WTC11 (cell line): Measurements from ENCODE around the gene SARDH. TPM values are rescaled to one million over a fixed set of nuclear protein-coding genes. Genes with fewer than 3 reads are reported as not detected.

ENCODE experiments used
- ATAC-seq: fragments of 200-7000 bp; cut with Tn5 transposase; 2 replicates; pipeline ENCODE4 v1.10.0; 2021; ENCODE audit warnings: mild to moderate bottlenecking, moderate library complexity
- CTCF ChIA-PET: fragments of 300-600 bp; sonication (Branson Sonifier 250); formaldehyde crosslinking; loops from one replicate; lab custom pipeline; 2021; ENCODE audit warnings: antibody characterized with exemption; lab: Charles Lee
- POLR2A ChIA-PET: fragments of 350-600 bp; sonication (Branson Sonifier 250); formaldehyde crosslinking; loops from one replicate; lab custom pipeline; 2021; ENCODE audit warnings: antibody characterized with exemption; lab: Charles Lee
- DNase-seq: peaks from one replicate; pipeline ENCODE4 v3.0.0; 2021; ENCODE audit warnings: low spot score
- H3K27ac Mint-ChIP-seq: 2 replicates; pipeline ENCODE4 v1.8.0; 2021; ENCODE audit warnings: mixed read lengths
- H3K27me3 Mint-ChIP-seq: 2 replicates; pipeline ENCODE4 v1.8.0; 2021; ENCODE audit warnings: low read depth, mild to moderate bottlenecking, moderate library complexity, mixed read lengths
- H3K36me3 Mint-ChIP-seq: 2 replicates; pipeline ENCODE4 v1.8.0; 2021; ENCODE audit warnings: mixed read lengths
- H3K4me1 Mint-ChIP-seq: 2 replicates; pipeline ENCODE4 v1.8.0; 2022; ENCODE audit warnings: mixed read lengths
- H3K4me3 Mint-ChIP-seq: 2 replicates; pipeline ENCODE4 v1.8.0; 2021; ENCODE audit warnings: mild to moderate bottlenecking, moderate library complexity, mixed read lengths
- H3K9me3 Mint-ChIP-seq: 2 replicates; pipeline ENCODE4 v1.8.0; 2021; ENCODE audit warnings: mixed read lengths
- ATF1 ChIP-seq: sonication (generic); formaldehyde crosslinking; IDR thresholded peaks from 2 replicates; pipeline ENCODE4 v1.8.1; 2023; ENCODE audit warnings: mild to moderate bottlenecking, moderate library complexity, missing genetic modification reagents
- CDX4 ChIP-seq: fragments of 250-450 bp; sonication (Bioruptor Pico); IDR thresholded peaks from 2 replicates; pipeline ENCODE4 v1.9.0; 2021; ENCODE audit warnings: moderate library complexity, mild to moderate bottlenecking, inconsistent platforms, borderline replicate concordance
- CREB1 ChIP-seq: sonication (generic); formaldehyde crosslinking; IDR thresholded peaks from 2 replicates; pipeline ENCODE4 v1.8.0; 2023; ENCODE audit warnings: mild to moderate bottlenecking, missing genetic modification reagents
- CTCF ChIP-seq: fragments of 200-600 bp; IDR thresholded peaks from 2 replicates; pipeline ENCODE4 v1.8.0; 2022; ENCODE audit warnings: antibody characterized with exemption
- GABPB1 ChIP-seq: sonication (generic); formaldehyde crosslinking; IDR thresholded peaks from 2 replicates; pipeline ENCODE4 v1.8.1; 2023; ENCODE audit warnings: mild to moderate bottlenecking, missing genetic modification reagents
- GRHL2 ChIP-seq: fragments of 250-450 bp; sonication (Bioruptor Pico); IDR thresholded peaks from 2 replicates; pipeline ENCODE4 v1.8.0; 2022; ENCODE audit warnings: mild to moderate bottlenecking, moderate library complexity; ENCODE audit not compliant: insufficient replicate concordance, severe bottlenecking
- MAX ChIP-seq: sonication (generic); formaldehyde crosslinking; IDR thresholded peaks from 2 replicates; pipeline ENCODE4 v1.8.0; 2022; ENCODE audit warnings: mild to moderate bottlenecking, missing genetic modification reagents
- MYBL2 ChIP-seq: sonication (generic); formaldehyde crosslinking; IDR thresholded peaks from 2 replicates; pipeline ENCODE4 v1.8.1; 2023; ENCODE audit warnings: mild to moderate bottlenecking, moderate library complexity, missing genetic modification reagents
- SMAD3 ChIP-seq: sonication (generic); formaldehyde crosslinking; IDR thresholded peaks from 2 replicates; pipeline ENCODE4 v1.8.0; 2022; ENCODE audit warnings: missing genetic modification reagents, mild to moderate bottlenecking, borderline replicate concordance
- TP53 ChIP-seq: sonication (generic); formaldehyde crosslinking; IDR thresholded peaks from 2 replicates; pipeline ENCODE4 v1.8.1; 2023; ENCODE audit warnings: mild to moderate bottlenecking, missing genetic modification reagents
- ZBTB21 ChIP-seq: sonication (generic); formaldehyde crosslinking; IDR thresholded peaks from 2 replicates; pipeline ENCODE4 v1.8.1; 2023; ENCODE audit warnings: mild to moderate bottlenecking, missing genetic modification reagents, borderline replicate concordance
- ZNF121 ChIP-seq: sonication (generic); formaldehyde crosslinking; IDR thresholded peaks from 2 replicates; pipeline ENCODE4 v1.8.0; 2023; ENCODE audit warnings: missing genetic modification reagents
- ZNF512 ChIP-seq: sonication (generic); formaldehyde crosslinking; IDR thresholded peaks from 2 replicates; pipeline ENCODE4 v1.8.1; 2022; ENCODE audit warnings: missing genetic modification reagents, borderline replicate concordance
- ZNF671 ChIP-seq: fragments of 250-450 bp; sonication (Bioruptor Pico); IDR thresholded peaks from 2 replicates; pipeline ENCODE4 v1.8.0; 2021; ENCODE audit warnings: mild to moderate bottlenecking
- total RNA-seq: library from RNA; stranded (reverse); gene quantifications from 3 replicates; pipeline ENCODE4 v1.2.3, GENCODE V29; 2021
- TF ChIP-seq, protein P1 (sequence below): fragments of 250-450 bp; sonication (Bioruptor Pico); IDR thresholded peaks from 2 replicates; pipeline ENCODE4 v1.9.0; 2021; ENCODE audit warnings: mild to moderate bottlenecking
- TF ChIP-seq, protein P2 (sequence below): fragments of 250-450 bp; sonication (Bioruptor Pico); IDR thresholded peaks from 2 replicates; pipeline ENCODE4 v1.9.0; 2021; ENCODE audit warnings: mild to moderate bottlenecking, borderline replicate concordance
- TF ChIP-seq, protein P3 (sequence below): sonication (generic); formaldehyde crosslinking; IDR thresholded peaks from 2 replicates; pipeline ENCODE4 v1.8.0; 2022; ENCODE audit warnings: mild to moderate bottlenecking, missing genetic modification reagents
- TF ChIP-seq, protein P4 (sequence below): sonication (generic); formaldehyde crosslinking; IDR thresholded peaks from 2 replicates; pipeline ENCODE4 v1.8.0; 2023; ENCODE audit warnings: mild to moderate bottlenecking, missing genetic modification reagents

Gene SARDH
- total RNA-seq, 1 experiment from 2014 or later = 8.5 TPM

GRCh38 chr9:133780404-133780945, 42.3 kb upstream of the SARDH start (continued):
- TF ChIP-seq, protein P1, sequence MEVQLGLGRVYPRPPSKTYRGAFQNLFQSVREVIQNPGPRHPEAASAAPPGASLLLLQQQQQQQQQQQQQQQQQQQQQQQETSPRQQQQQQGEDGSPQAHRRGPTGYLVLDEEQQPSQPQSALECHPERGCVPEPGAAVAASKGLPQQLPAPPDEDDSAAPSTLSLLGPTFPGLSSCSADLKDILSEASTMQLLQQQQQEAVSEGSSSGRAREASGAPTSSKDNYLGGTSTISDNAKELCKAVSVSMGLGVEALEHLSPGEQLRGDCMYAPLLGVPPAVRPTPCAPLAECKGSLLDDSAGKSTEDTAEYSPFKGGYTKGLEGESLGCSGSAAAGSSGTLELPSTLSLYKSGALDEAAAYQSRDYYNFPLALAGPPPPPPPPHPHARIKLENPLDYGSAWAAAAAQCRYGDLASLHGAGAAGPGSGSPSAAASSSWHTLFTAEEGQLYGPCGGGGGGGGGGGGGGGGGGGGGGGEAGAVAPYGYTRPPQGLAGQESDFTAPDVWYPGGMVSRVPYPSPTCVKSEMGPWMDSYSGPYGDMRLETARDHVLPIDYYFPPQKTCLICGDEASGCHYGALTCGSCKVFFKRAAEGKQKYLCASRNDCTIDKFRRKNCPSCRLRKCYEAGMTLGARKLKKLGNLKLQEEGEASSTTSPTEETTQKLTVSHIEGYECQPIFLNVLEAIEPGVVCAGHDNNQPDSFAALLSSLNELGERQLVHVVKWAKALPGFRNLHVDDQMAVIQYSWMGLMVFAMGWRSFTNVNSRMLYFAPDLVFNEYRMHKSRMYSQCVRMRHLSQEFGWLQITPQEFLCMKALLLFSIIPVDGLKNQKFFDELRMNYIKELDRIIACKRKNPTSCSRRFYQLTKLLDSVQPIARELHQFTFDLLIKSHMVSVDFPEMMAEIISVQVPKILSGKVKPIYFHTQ = no peak
- TF ChIP-seq SMAD3 (CRISPR knock-in tag) (no peak), ZNF512 (CRISPR knock-in tag) (no peak)

- no peak overlapping the region for H3K27ac Mint-ChIP-seq
- no peak for DNase-seq
- no peak for ATAC-seq
- H3K36me3 Mint-ChIP-seq = peaks cover 9% of the 10 kb centered on the region
- H3K27me3 Mint-ChIP-seq = no peaks in the 10 kb centered on the region
- POLR2A ChIA-PET = no interaction called here
- H3K4me1 Mint-ChIP-seq = no peaks in the 10 kb centered on the region
- CTCF ChIA-PET = interaction anchor here (0.9 to 3.7 kb wide), 6 partner anchors 9 to 215 kb away, joined by 3 to 80 read pairs (median 9); partner anchors contain the start of gene SARDH
- no peaks in the 10 kb centered on the region for H3K9me3 Mint-ChIP-seq
- H3K4me3 Mint-ChIP-seq = no peak overlapping the region
- TF ChIP-seq ZNF671 (CRISPR knock-in tag) (no peak), ATF1 (CRISPR knock-in tag) (no peak), CREB1 (CRISPR knock-in tag) (no peak), ZBTB21 (no peak), MAX (CRISPR knock-in tag) (no peak), CDX4 (CRISPR knock-in tag) (no peak), MYBL2 (no peak), GABPB1 (CRISPR knock-in tag) (no peak), GRHL2 (CRISPR knock-in tag) (no peak), CTCF (no peak), ZNF121 (CRISPR knock-in tag) (no peak), TP53 (CRISPR knock-in tag) (no peak)
- TF ChIP-seq, protein P2, sequence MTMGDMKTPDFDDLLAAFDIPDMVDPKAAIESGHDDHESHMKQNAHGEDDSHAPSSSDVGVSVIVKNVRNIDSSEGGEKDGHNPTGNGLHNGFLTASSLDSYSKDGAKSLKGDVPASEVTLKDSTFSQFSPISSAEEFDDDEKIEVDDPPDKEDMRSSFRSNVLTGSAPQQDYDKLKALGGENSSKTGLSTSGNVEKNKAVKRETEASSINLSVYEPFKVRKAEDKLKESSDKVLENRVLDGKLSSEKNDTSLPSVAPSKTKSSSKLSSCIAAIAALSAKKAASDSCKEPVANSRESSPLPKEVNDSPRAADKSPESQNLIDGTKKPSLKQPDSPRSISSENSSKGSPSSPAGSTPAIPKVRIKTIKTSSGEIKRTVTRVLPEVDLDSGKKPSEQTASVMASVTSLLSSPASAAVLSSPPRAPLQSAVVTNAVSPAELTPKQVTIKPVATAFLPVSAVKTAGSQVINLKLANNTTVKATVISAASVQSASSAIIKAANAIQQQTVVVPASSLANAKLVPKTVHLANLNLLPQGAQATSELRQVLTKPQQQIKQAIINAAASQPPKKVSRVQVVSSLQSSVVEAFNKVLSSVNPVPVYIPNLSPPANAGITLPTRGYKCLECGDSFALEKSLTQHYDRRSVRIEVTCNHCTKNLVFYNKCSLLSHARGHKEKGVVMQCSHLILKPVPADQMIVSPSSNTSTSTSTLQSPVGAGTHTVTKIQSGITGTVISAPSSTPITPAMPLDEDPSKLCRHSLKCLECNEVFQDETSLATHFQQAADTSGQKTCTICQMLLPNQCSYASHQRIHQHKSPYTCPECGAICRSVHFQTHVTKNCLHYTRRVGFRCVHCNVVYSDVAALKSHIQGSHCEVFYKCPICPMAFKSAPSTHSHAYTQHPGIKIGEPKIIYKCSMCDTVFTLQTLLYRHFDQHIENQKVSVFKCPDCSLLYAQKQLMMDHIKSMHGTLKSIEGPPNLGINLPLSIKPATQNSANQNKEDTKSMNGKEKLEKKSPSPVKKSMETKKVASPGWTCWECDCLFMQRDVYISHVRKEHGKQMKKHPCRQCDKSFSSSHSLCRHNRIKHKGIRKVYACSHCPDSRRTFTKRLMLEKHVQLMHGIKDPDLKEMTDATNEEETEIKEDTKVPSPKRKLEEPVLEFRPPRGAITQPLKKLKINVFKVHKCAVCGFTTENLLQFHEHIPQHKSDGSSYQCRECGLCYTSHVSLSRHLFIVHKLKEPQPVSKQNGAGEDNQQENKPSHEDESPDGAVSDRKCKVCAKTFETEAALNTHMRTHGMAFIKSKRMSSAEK (CRISPR knock-in tag) = no peak
- TF ChIP-seq, protein P3, sequence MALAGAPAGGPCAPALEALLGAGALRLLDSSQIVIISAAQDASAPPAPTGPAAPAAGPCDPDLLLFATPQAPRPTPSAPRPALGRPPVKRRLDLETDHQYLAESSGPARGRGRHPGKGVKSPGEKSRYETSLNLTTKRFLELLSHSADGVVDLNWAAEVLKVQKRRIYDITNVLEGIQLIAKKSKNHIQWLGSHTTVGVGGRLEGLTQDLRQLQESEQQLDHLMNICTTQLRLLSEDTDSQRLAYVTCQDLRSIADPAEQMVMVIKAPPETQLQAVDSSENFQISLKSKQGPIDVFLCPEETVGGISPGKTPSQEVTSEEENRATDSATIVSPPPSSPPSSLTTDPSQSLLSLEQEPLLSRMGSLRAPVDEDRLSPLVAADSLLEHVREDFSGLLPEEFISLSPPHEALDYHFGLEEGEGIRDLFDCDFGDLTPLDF (CRISPR knock-in tag) = no peak
- TF ChIP-seq, protein P4, sequence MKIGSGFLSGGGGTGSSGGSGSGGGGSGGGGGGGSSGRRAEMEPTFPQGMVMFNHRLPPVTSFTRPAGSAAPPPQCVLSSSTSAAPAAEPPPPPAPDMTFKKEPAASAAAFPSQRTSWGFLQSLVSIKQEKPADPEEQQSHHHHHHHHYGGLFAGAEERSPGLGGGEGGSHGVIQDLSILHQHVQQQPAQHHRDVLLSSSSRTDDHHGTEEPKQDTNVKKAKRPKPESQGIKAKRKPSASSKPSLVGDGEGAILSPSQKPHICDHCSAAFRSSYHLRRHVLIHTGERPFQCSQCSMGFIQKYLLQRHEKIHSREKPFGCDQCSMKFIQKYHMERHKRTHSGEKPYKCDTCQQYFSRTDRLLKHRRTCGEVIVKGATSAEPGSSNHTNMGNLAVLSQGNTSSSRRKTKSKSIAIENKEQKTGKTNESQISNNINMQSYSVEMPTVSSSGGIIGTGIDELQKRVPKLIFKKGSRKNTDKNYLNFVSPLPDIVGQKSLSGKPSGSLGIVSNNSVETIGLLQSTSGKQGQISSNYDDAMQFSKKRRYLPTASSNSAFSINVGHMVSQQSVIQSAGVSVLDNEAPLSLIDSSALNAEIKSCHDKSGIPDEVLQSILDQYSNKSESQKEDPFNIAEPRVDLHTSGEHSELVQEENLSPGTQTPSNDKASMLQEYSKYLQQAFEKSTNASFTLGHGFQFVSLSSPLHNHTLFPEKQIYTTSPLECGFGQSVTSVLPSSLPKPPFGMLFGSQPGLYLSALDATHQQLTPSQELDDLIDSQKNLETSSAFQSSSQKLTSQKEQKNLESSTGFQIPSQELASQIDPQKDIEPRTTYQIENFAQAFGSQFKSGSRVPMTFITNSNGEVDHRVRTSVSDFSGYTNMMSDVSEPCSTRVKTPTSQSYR (CRISPR knock-in tag) = no peak
These were observed 41.6 kb upstream of the SARDH start for GRCh38 chr9:133779516-133780403.
